ENCODE results near the gene ZNF768.
A peak's percentile ranks its signal among the peaks of the same experiment; 100 is the strongest.

The ZNF768 gene

DNA sequence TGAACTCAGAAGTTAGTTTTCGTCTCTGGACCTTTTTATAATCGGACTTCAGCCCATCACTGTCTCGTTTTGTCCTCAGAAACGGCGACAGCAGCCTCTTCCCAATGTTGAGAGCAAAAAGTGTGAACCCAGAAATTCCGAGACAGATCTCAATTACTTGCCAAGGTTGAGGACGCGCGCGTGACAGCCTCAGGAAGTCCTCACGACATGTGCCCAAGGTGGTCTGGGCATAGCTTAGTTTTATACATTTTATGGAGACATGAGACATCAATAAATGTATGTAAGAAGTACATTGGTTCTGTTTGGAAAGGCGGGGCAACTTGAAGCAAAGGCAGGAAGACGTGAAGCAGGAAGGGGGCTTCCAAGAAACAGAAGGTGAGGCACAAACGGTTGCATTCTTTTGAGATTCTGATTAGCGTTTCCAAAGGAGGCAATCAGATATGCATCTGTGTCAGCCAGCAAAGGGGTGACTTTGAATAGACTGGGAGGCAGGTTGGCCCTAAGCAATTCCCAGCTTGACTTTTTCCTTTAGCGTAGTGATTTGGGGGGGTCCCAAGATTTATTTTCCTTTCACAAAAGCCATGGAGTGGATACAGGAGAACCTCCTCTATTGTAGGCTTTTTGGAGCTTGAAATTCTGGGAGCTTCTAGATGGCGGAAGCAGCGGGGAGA, 8.9 kb upstream of the ZNF768 start:
- peak overlapping the region; percentile 98 for H3K27ac ChIP-seq
- TF ChIP-seq, protein P1, sequence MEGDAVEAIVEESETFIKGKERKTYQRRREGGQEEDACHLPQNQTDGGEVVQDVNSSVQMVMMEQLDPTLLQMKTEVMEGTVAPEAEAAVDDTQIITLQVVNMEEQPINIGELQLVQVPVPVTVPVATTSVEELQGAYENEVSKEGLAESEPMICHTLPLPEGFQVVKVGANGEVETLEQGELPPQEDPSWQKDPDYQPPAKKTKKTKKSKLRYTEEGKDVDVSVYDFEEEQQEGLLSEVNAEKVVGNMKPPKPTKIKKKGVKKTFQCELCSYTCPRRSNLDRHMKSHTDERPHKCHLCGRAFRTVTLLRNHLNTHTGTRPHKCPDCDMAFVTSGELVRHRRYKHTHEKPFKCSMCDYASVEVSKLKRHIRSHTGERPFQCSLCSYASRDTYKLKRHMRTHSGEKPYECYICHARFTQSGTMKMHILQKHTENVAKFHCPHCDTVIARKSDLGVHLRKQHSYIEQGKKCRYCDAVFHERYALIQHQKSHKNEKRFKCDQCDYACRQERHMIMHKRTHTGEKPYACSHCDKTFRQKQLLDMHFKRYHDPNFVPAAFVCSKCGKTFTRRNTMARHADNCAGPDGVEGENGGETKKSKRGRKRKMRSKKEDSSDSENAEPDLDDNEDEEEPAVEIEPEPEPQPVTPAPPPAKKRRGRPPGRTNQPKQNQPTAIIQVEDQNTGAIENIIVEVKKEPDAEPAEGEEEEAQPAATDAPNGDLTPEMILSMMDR (IDR thresholded peaks at IDR 0.05) = no peak
- TF ChIP-seq ZFX (IDR thresholded peaks at IDR 0.05; ENCODE audit: borderline replicate concordance) = no peak

DNA sequence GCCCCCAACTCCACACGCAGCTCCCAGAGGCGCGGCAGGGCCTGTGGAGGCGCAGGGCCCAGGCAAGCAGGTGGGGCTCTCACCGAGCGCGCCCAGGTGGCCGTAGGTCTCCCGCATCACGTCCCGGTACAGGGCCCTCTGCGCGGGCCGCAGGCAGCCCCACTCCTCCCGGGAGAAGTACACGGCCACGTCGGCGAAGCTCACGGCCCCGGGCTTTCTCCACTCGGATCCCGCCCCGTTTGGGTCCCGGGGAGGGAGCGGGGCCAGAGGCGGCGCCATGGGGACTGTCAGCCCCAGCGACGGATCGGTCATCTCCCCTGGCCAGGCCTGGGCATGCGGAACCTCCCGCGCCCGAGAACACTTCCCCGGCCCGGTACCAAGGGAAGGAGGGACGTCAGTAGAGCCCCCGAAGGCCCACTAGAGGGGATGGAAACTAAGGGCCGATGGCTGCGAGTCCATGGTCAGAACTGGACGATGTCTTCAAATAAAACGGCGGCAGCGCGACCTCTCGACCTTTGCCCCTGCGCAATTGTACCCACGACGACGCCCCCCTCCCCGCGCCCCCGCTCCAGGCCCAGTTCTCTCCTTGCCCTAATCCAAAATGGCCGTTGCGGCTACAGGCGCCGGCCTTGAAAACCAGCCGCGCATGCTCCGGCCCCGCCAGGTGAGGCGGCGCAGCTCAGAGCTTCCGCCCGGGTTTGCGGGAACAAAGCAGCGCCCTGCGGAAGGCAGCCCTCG, 8.2 kb upstream of the ZNF768 start, which contains the start of gene ZNF747:
Gene ZNF747 (minus strand): TSS at position 491 of the 738 bp plus-strand sequence. CDS start 179 bp downstream, at position 312.
- peak within 1 kb of the TSS; percentile 98 for H3K27ac ChIP-seq
- TF ChIP-seq, protein P1 (IDR thresholded peaks at IDR 0.05) = no peak
- no peak for TF ChIP-seq ZFX (IDR thresholded peaks at IDR 0.05; ENCODE audit: borderline replicate concordance)

DNA sequence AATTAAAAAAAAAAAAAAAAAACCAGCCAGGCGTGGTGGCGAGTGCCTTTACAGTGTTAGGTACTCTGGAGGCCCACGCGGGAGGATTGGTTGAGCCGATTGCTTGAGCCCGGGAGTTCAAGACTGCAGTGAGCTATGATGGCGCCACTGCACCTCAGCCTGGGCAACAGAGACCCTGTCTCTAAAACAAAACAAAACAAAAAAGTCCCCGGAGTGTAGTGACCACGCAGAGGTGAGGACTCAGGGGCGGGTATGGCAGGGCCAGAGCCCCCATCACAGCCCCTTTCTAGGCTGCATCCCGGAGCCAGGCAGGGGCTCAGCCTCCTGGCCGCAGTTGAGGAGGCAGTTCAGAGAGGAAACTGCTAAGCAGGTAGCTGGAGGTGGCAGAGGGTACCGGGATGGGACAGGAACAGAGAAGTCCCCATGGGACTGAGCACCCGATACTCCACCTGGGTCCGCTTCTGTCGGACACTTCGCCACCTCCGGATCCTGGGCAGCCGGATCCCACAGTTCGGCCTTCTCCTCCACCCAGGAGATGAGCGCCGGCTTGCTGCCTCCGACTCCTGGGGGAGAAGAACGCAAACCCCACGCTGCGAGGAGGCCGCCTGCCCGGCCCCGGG, 7.5 kb upstream of the ZNF768 start:
- peak overlapping the region; percentile 98 for H3K27ac ChIP-seq
- no peak for TF ChIP-seq ZFX (IDR thresholded peaks at IDR 0.05; ENCODE audit: borderline replicate concordance)
- TF ChIP-seq, protein P1 (IDR thresholded peaks at IDR 0.05) = no peak

DNA sequence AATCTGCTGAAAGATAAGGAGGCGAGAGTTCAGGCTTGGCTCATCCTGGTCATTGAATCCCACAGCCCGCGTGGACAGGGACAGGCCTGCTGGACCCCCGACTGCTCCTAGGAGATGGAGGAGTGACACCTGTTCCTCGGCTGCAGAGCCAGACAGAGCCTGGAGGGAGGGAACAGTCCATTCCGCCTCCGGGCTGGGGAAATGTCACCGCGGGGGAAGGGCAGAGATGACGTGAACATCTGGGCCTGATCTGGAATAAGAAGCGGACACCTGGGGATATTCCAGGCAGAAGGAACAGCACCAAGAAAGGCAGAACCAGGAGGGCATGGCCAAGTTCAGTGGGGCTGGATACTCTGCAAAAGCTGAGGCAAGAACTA, 6.8 kb upstream of the ZNF768 start:
- peak overlapping the region; percentile 98 for H3K27ac ChIP-seq
- TF ChIP-seq, protein P1 (IDR thresholded peaks at IDR 0.05) = no peak
- TF ChIP-seq ZFX (IDR thresholded peaks at IDR 0.05; ENCODE audit: borderline replicate concordance) = no peak

DNA sequence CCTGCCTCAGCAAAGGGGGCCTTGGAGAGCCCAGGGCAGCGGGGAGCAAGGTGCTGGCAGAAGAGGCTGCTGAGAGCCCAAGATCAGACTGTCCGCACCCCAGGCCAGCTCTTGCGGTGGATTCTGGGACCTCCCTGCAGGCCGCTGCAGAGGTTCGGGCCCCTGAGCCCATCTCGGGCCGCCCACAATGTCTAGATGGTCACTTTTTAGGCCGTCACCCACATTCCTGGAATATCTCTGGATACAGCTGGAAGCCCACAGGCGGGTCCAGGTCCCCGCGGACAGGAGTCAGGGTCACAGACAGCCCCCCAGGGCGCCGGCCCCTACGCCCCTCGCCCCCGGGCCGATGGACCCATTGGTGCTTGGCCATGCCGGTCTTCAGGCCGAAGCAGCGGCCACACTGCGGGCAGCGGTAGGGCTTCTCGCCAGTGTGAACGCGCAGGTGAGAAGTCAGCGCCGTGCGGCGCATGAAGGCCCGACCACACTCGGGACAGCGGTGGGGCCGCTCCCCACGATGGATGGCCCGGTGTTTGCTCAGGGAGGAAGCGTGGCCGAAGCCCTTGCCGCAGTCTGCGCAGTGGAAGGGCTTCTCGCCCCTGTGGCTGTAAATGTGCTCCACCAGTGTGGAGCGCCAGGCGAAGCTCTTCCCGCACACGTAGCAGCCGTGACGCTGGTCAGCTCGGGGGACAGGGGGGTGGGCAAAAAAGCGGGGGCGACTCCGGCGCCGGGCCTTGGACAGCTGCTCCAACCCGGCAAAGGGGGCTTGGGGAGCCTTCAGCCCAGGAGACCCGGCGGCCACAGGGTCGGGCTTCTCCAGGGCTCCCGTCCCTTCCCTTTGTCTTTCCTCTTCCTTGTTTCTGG, 6.1 kb upstream of the ZNF768 start:
- TF ChIP-seq, protein P1 (IDR thresholded peaks at IDR 0.05) = no peak
- TF ChIP-seq ZFX (IDR thresholded peaks at IDR 0.05; ENCODE audit: borderline replicate concordance) = no peak
- peak overlapping the region; percentile 98 for H3K27ac ChIP-seq

DNA sequence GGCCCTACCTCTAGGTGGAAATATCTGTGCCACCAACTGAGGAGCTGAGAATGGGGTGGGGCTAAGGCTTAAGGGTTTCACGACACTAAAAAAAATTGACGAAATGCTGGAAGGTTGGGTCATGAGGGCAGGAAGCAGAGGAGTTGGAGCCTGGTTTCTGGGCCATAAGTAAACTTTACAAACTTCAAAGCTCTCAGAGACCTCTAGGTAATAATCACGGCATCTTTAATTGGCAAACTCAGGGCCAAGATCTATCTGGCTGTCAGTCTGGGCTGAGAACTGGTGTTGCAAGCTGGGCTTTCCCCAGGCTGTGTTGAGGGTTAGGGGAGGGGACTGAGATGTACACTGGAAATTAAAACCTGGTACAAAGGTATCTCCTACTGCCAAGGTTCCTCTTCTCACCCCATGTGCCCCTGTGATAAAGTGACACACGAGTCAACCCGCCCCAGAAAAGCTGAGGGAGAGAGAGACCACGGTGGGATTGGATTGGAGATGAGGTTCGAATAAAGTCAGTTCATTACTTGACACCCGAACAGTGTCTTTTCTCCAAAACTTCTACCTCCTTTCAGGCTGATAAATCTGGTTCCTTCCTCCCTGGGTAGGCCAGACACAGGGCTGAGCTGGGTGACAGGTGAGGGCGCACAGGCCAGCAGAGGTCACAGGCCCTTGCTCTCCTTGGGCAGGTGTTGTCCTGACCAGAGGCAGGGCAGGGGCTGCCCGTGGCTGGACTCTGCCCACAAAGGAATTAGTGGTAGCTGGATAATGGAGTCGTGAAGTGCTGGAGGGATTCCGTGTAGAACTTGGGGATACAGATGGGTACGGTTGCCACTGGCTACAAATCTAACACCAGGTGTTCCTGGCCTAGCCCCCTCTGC, 4.0 kb upstream of the ZNF768 start:
- TF ChIP-seq, protein P1 (IDR thresholded peaks at IDR 0.05) = no peak
- no peak for TF ChIP-seq ZFX (IDR thresholded peaks at IDR 0.05; ENCODE audit: borderline replicate concordance)
- peak overlapping the region; percentile 98 for H3K27ac ChIP-seq
